ENCODE results near the gene KRT28. TPM values are rescaled to one million over a fixed set of nuclear protein-coding genes. Genes with fewer than 3 reads are reported as not detected.

Gene KRT28
- total RNA-seq, 1 donor from 2014 or later: not detected

- no peaks in the 10 kb centered on the region for H3K9me3 ChIP-seq (ENCODE audit: control insufficient read depth in 3 of 3, low read length in 3 of 3)
- no peak overlapping the region for H3K9ac ChIP-seq (ENCODE audit: low read depth in 1 of 3, low read length in 3 of 3)
- H3K4me1 ChIP-seq (ENCODE audit: control insufficient read depth in 3 of 3, insufficient read depth in 3 of 3, low read length in 3 of 3): no peaks in the 10 kb centered on the region
- H3K36me3 ChIP-seq (ENCODE audit: control insufficient read depth in 3 of 3, insufficient read depth in 3 of 3, low read length in 3 of 3): no peaks in the 10 kb centered on the region
- H3K27ac ChIP-seq (ENCODE audit: low read depth, low read length): no peak overlapping the region
- peaks cover 11 to 14% (median 13%) of the 10 kb centered on the region in 3 donors for H3K27me3 ChIP-seq (ENCODE audit: control insufficient read depth in 3 of 3, insufficient read depth in 3 of 3, low read length in 3 of 3)
- no peak overlapping the region for H3K4me3 ChIP-seq (ENCODE audit: low read length in 3 of 3)
Measured at GRCh38 chr17:40791787-40792436, 7.8 kb downstream of the KRT28 start.

DNA sequence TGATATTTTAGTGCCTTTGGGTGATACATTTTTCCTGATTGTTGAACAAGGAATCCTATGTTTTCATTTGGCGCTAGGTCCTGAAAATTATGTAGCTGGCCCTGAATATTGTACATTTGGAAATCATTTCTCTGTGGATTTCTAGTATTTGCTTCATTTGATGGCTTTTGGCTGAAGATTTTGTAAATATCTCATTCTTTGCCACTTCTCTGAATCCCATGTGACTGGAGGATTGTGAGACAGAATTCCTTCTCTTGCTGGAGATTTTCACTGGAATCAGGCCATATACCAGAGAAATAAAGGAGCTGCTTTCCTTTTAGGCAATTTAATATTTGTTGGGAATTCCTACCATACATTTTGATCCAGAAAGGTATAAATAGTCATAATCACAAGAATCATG is 8.6 kb downstream of the KRT28 start:
- no peak overlapping the region for H3K9ac ChIP-seq (ENCODE audit: low read depth in 1 of 3, low read length in 3 of 3)
- H3K4me3 ChIP-seq (ENCODE audit: low read length in 3 of 3): no peak overlapping the region
- no peaks in the 10 kb centered on the region for H3K9me3 ChIP-seq (ENCODE audit: control insufficient read depth in 3 of 3, low read length in 3 of 3)
- H3K36me3 ChIP-seq (ENCODE audit: control insufficient read depth in 3 of 3, insufficient read depth in 3 of 3, low read length in 3 of 3): no peaks in the 10 kb centered on the region
- no peak overlapping the region for H3K27ac ChIP-seq (ENCODE audit: low read depth, low read length)
- no peaks in the 10 kb centered on the region for H3K4me1 ChIP-seq (ENCODE audit: control insufficient read depth in 3 of 3, insufficient read depth in 3 of 3, low read length in 3 of 3)
- H3K27me3 ChIP-seq (ENCODE audit: control insufficient read depth in 3 of 3, insufficient read depth in 3 of 3, low read length in 3 of 3): peaks cover 3 to 11% (median 6%) of the 10 kb centered on the region in 3 donors

DNA sequence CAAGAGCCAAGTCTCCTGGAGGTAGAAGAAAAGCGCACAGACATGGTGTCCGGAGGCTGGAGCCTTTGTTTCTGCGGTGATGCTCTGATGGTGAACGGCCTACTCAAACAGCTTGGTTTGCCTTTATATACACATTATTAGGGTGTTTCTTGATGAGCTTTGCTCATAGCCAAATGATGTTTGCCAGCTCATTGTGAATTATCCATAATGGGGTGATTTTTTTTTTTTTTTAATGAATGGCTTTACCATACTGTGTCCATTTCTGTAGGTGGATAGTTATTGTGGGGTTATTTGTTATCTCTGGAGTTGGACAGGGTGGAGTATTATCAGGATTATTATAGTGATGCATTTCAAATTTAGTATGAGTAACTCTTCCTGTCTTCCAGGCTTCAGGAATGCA is 17.3 kb downstream of the KRT28 start, which contains the start of gene KRT27:
KRT27 (minus strand) TSS at position 101 of the 400 bp plus-strand sequence; CDS start at position 44, 57 bp downstream.
- no peak within 1 kb of the TSS for H3K4me3 ChIP-seq (ENCODE audit: low read length in 3 of 3)
- peaks cover 9 to 28% (median 11%) of the 10 kb centered on the region in 3 donors for H3K27me3 ChIP-seq (ENCODE audit: control insufficient read depth in 3 of 3, insufficient read depth in 3 of 3, low read length in 3 of 3)
- no peak within 1 kb of the TSS for H3K9ac ChIP-seq (ENCODE audit: low read depth in 1 of 3, low read length in 3 of 3)
- no peaks in the 10 kb centered on the region for H3K4me1 ChIP-seq (ENCODE audit: control insufficient read depth in 3 of 3, insufficient read depth in 3 of 3, low read length in 3 of 3)
- H3K27ac ChIP-seq (ENCODE audit: low read depth, low read length): no peak within 1 kb of the TSS
- peaks cover 0 to 2% (median 0%) of the 10 kb centered on the region in 3 donors for H3K9me3 ChIP-seq (ENCODE audit: control insufficient read depth in 3 of 3, low read length in 3 of 3)
- no peaks in the 10 kb centered on the region for H3K36me3 ChIP-seq (ENCODE audit: control insufficient read depth in 3 of 3, insufficient read depth in 3 of 3, low read length in 3 of 3)

- peaks cover 11 to 34% (median 18%) of the 10 kb centered on the region in 3 donors for H3K27me3 ChIP-seq (ENCODE audit: control insufficient read depth in 3 of 3, insufficient read depth in 3 of 3, low read length in 3 of 3)
- peaks cover 0 to 2% (median 0%) of the 10 kb centered on the region in 3 donors for H3K9me3 ChIP-seq (ENCODE audit: control insufficient read depth in 3 of 3, low read length in 3 of 3)
- H3K4me1 ChIP-seq (ENCODE audit: control insufficient read depth in 3 of 3, insufficient read depth in 3 of 3, low read length in 3 of 3): no peaks in the 10 kb centered on the region
- no peaks in the 10 kb centered on the region for H3K36me3 ChIP-seq (ENCODE audit: control insufficient read depth in 3 of 3, insufficient read depth in 3 of 3, low read length in 3 of 3)
- no peak overlapping the region for H3K27ac ChIP-seq (ENCODE audit: low read depth, low read length)
- no peak overlapping the region for H3K4me3 ChIP-seq (ENCODE audit: low read length in 3 of 3)
- no peak overlapping the region for H3K9ac ChIP-seq (ENCODE audit: low read depth in 1 of 3, low read length in 3 of 3)
Measured at GRCh38 chr17:40779181-40779909, 20.4 kb downstream of the KRT28 start.

DNA sequence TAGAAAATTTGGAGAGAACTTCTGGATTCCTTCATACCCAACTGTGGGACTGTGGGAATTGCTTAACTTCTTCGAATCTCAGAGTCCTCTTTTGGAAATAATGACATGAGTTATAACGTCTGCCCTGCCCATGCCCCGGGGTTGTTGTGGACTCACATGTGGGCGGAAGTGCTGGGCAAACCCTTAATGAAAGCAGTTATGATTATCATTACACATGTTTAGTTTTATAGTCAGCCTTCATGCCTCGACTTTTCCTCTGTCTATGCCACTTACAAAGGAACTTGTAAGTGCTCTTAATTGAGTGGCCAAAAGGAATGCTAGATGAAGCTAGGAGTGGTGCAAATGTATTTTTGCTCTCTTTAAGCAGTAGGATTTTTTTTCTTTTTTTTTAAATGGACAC is 21.3 kb downstream of the KRT28 start:
- Histone ChIP-seq H3K4me3 (ENCODE audit: low read length in 3 of 3) (no peak overlapping the region), H3K27ac (ENCODE audit: low read depth, low read length) (no peak overlapping the region), H3K9ac (ENCODE audit: low read depth in 1 of 3, low read length in 3 of 3) (no peak overlapping the region), H3K27me3 (ENCODE audit: control insufficient read depth in 3 of 3, insufficient read depth in 3 of 3, low read length in 3 of 3) (peaks cover 13 to 34% (median 19%) of the 10 kb centered on the region in 3 donors), H3K36me3 (ENCODE audit: control insufficient read depth in 3 of 3, insufficient read depth in 3 of 3, low read length in 3 of 3) (no peaks in the 10 kb centered on the region), H3K4me1 (ENCODE audit: control insufficient read depth in 3 of 3, insufficient read depth in 3 of 3, low read length in 3 of 3) (no peaks in the 10 kb centered on the region), H3K9me3 (ENCODE audit: control insufficient read depth in 3 of 3, low read length in 3 of 3) (peaks cover 0 to 2% (median 0%) of the 10 kb centered on the region in 3 donors)

- peaks cover 0 to 2% (median 0%) of the 10 kb centered on the region in 3 donors for H3K9me3 ChIP-seq (ENCODE audit: control insufficient read depth in 3 of 3, low read length in 3 of 3)
- no peak overlapping the region for H3K4me3 ChIP-seq (ENCODE audit: low read length in 3 of 3)
- no peaks in the 10 kb centered on the region for H3K36me3 ChIP-seq (ENCODE audit: control insufficient read depth in 3 of 3, insufficient read depth in 3 of 3, low read length in 3 of 3)
- no peaks in the 10 kb centered on the region for H3K4me1 ChIP-seq (ENCODE audit: control insufficient read depth in 3 of 3, insufficient read depth in 3 of 3, low read length in 3 of 3)
- H3K27me3 ChIP-seq (ENCODE audit: control insufficient read depth in 3 of 3, insufficient read depth in 3 of 3, low read length in 3 of 3): peaks cover 13 to 34% (median 19%) of the 10 kb centered on the region in 3 donors
- no peak overlapping the region for H3K27ac ChIP-seq (ENCODE audit: low read depth, low read length)
- no peak overlapping the region for H3K9ac ChIP-seq (ENCODE audit: low read depth in 1 of 3, low read length in 3 of 3)
Measured at GRCh38 chr17:40777971-40778370, 21.8 kb downstream of the KRT28 start.

- Histone ChIP-seq H3K9me3 (ENCODE audit: control insufficient read depth in 3 of 3, low read length in 3 of 3) (peaks cover 0 to 2% (median 0%) of the 10 kb centered on the region in 3 donors), H3K4me1 (ENCODE audit: control insufficient read depth in 3 of 3, insufficient read depth in 3 of 3, low read length in 3 of 3) (no peaks in the 10 kb centered on the region), H3K36me3 (ENCODE audit: control insufficient read depth in 3 of 3, insufficient read depth in 3 of 3, low read length in 3 of 3) (no peaks in the 10 kb centered on the region), H3K27me3 (ENCODE audit: control insufficient read depth in 3 of 3, insufficient read depth in 3 of 3, low read length in 3 of 3) (peaks cover 16 to 34% (median 19%) of the 10 kb centered on the region in 3 donors), H3K4me3 (ENCODE audit: low read length in 3 of 3) (no peak overlapping the region), H3K9ac (ENCODE audit: low read depth in 1 of 3, low read length in 3 of 3) (no peak overlapping the region), H3K27ac (ENCODE audit: low read depth, low read length) (no peak overlapping the region)
Measured at GRCh38 chr17:40777459-40777858, 22.3 kb downstream of the KRT28 start.

GRCh38 chr17:40775945-40776344 is 23.8 kb downstream of the KRT28 start:
- peaks cover 0 to 2% (median 0%) of the 10 kb centered on the region in 3 donors for H3K9me3 ChIP-seq (ENCODE audit: control insufficient read depth in 3 of 3, low read length in 3 of 3)
- no peaks in the 10 kb centered on the region for H3K4me1 ChIP-seq (ENCODE audit: control insufficient read depth in 3 of 3, insufficient read depth in 3 of 3, low read length in 3 of 3)
- H3K4me3 ChIP-seq (ENCODE audit: low read length in 3 of 3): no peak overlapping the region
- peaks cover 18 to 31% (median 23%) of the 10 kb centered on the region in 3 donors for H3K27me3 ChIP-seq (ENCODE audit: control insufficient read depth in 3 of 3, insufficient read depth in 3 of 3, low read length in 3 of 3)
- no peak overlapping the region for H3K9ac ChIP-seq (ENCODE audit: low read depth in 1 of 3, low read length in 3 of 3)
- no peak overlapping the region for H3K27ac ChIP-seq (ENCODE audit: low read depth, low read length)
- H3K36me3 ChIP-seq (ENCODE audit: control insufficient read depth in 3 of 3, insufficient read depth in 3 of 3, low read length in 3 of 3): no peaks in the 10 kb centered on the region

- H3K27ac ChIP-seq (ENCODE audit: low read depth, low read length): no peak within 1 kb of the TSS
- no peaks in the 10 kb centered on the region for H3K36me3 ChIP-seq (ENCODE audit: control insufficient read depth in 3 of 3, insufficient read depth in 3 of 3, low read length in 3 of 3)
- peaks cover 9 to 16% (median 11%) of the 10 kb centered on the region in 3 donors for H3K27me3 ChIP-seq (ENCODE audit: control insufficient read depth in 3 of 3, insufficient read depth in 3 of 3, low read length in 3 of 3)
- no peak within 1 kb of the TSS for H3K9ac ChIP-seq (ENCODE audit: low read depth in 1 of 3, low read length in 3 of 3)
- no peaks in the 10 kb centered on the region for H3K9me3 ChIP-seq (ENCODE audit: control insufficient read depth in 3 of 3, low read length in 3 of 3)
- H3K4me3 ChIP-seq (ENCODE audit: low read length in 3 of 3): no peak within 1 kb of the TSS
- no peaks in the 10 kb centered on the region for H3K4me1 ChIP-seq (ENCODE audit: control insufficient read depth in 3 of 3, insufficient read depth in 3 of 3, low read length in 3 of 3)
Measured at GRCh38 chr17:40772101-40772500, 27.7 kb downstream of the KRT28 start, which contains the start of gene KRT26. TSS of gene KRT26 (minus strand) at chr17:40772201. CDS start at chr17:40772113, 88 bp downstream.

DNA sequence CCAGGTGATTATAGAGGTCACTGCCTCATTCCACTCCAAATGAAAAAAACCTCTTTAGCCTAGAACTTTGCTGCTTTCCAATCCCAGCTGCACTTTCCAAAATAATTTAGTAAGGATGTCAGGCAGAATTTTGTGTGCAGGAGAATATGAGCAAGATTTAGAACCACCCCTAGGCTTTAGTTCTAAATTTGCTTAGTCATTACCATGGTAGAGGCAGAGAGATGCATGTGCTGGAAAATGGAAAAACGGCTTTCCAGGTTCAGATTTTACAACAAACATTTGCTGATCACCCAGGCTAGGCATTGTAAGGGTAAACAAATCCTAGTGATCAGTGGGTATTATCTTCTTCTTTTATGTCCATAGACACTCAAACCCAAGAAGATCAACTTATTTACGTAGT is 34.1 kb downstream of the KRT28 start:
- Histone ChIP-seq H3K4me1 (ENCODE audit: control insufficient read depth in 3 of 3, insufficient read depth in 3 of 3, low read length in 3 of 3) (no peaks in the 10 kb centered on the region), H3K36me3 (ENCODE audit: control insufficient read depth in 3 of 3, insufficient read depth in 3 of 3, low read length in 3 of 3) (no peaks in the 10 kb centered on the region), H3K4me3 (ENCODE audit: low read length in 3 of 3) (no peak overlapping the region), H3K27me3 (ENCODE audit: control insufficient read depth in 3 of 3, insufficient read depth in 3 of 3, low read length in 3 of 3) (peaks cover 0 to 5% (median 5%) of the 10 kb centered on the region in 3 donors), H3K9ac (ENCODE audit: low read depth in 1 of 3, low read length in 3 of 3) (no peak overlapping the region), H3K27ac (ENCODE audit: low read depth, low read length) (no peak overlapping the region), H3K9me3 (ENCODE audit: control insufficient read depth in 3 of 3, low read length in 3 of 3) (peaks cover 3 to 11% (median 8%) of the 10 kb centered on the region in 3 donors)
